Uterus (tissue), 2 donors: ENCODE data around the gene GNPNAT1.

ENCODE experiments used
- POLR2A ChIP-seq, 2 donors: fragments of 450-650 bp; IDR thresholded peaks; one replicate each; pipeline ENCODE4 v1.6.1; 2016; ENCODE audit warnings: antibody characterized with exemption in 2 of 2, mild to moderate bottlenecking in 1 of 2, moderate library complexity in 1 of 2
- TF ChIP-seq, protein P1 (sequence below), 4 experiments: fragments of 200-600 bp in 2 of 4; fragments of 450-650 bp in 2 of 4; sonication (generic) in 2 of 4; IDR thresholded peaks; one replicate each; pipeline ENCODE4 v1.5.1; 2016 to 2019; ENCODE audit warnings: antibody characterized with exemption in 4 of 4, mild to moderate bottlenecking in 2 of 4, moderate library complexity in 1 of 4

DNA sequence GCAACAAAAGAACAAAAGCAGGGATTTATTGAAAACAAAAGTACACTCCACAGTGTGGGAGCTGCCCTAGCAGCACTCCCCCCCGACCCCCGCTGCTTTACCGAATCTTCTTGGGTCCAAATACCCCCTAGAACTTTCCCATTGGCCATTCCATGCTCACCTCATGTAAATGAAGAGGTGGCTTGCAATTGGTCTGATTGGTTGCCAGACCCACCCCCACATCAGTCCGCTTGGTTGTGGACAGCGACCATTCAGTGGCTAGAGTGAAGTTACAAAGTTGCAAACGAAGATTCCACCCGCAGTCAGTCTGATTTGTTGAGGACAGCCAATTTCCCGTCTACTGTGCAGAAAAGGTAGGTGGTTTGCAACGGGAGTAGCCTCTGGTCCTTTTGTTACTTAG, 57.6 kb downstream of the GNPNAT1 start:
- TF ChIP-seq, protein P1, sequence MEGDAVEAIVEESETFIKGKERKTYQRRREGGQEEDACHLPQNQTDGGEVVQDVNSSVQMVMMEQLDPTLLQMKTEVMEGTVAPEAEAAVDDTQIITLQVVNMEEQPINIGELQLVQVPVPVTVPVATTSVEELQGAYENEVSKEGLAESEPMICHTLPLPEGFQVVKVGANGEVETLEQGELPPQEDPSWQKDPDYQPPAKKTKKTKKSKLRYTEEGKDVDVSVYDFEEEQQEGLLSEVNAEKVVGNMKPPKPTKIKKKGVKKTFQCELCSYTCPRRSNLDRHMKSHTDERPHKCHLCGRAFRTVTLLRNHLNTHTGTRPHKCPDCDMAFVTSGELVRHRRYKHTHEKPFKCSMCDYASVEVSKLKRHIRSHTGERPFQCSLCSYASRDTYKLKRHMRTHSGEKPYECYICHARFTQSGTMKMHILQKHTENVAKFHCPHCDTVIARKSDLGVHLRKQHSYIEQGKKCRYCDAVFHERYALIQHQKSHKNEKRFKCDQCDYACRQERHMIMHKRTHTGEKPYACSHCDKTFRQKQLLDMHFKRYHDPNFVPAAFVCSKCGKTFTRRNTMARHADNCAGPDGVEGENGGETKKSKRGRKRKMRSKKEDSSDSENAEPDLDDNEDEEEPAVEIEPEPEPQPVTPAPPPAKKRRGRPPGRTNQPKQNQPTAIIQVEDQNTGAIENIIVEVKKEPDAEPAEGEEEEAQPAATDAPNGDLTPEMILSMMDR (IDR thresholded peaks at IDR 0.05) = no peak
- no peak for TF ChIP-seq POLR2A (IDR thresholded peaks at IDR 0.05)
